ENCODE measurements around the gene PRKCZ. TPM values are rescaled to one million over a fixed set of nuclear protein-coding genes. Genes with fewer than 3 reads are reported as not detected.

Gene PRKCZ
- total RNA-seq, 1 experiment from 2014 or later: 36.0 TPM

DNA sequence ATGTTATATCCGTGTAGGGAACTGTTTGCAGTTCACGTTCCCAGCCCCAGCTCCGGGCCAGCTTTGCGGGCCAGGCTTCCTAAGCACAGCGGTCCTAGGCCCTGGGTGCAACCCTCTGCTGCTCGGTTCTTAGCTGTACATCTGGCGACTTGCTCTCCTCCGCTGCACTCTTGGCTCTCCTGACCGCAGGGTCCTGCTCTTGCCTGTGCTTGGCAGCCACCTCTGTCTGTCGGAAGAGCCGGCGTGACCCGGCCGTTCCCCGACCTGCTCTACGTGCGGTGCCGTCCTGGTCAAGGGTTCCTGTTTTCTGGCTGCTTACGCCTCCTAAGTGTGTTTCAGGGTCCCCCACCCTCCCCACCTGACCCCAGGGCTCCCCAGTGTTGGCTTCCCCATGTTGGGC, 107.6 kb downstream of the PRKCZ start:
- DNase-seq: no peak
- intact Hi-C loops (cut with micrococcal nuclease; ENCODE audit: unreplicated experiment): no loop called here
- H3K36me3 ChIP-seq (ENCODE audit: low read depth): no peaks in the 10 kb centered on the region

DNA sequence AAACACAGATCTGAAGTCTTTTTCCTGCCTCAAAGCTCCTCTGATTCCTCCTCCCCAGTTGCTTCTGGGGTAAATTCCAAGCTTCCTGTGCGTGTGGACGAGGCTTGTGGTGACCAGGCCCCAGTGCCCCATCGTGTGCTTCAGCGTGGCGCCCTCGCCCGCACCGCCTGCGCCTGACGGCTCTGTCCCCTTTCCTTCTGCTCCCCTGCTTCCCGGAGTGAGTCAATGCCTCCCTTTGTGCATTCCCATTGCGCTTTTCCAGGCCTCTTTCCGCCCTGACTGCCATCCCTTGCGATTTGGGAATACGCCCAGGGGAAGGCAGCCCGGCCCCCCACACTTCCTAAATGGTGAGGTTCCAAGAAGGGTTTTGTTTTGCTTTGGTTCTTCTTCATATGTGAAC, 108.1 kb downstream of the PRKCZ start:
- Histone ChIP-seq H3K4me1 (replicated peaks; ENCODE audit: insufficient read depth) (no peaks in the 10 kb centered on the region), H3K27me3 (ENCODE audit: insufficient read depth, low read depth) (no peaks in the 10 kb centered on the region), H3K79me2 (ENCODE audit: low read depth) (no peaks in the 10 kb centered on the region), H2AFZ (no peak overlapping the region), H3K9me2 (ENCODE audit: insufficient read depth) (no peaks in the 10 kb centered on the region), H3K9me3 (ENCODE audit: insufficient read depth, low read depth) (no peaks in the 10 kb centered on the region), H3K4me3 (no peak overlapping the region), H3K27ac (no peak overlapping the region), H4K20me1 (ENCODE audit: insufficient read depth) (no peaks in the 10 kb centered on the region), H3K36me3 (ENCODE audit: low read depth) (no peaks in the 10 kb centered on the region), H3F3A (ENCODE audit: insufficient read depth, low read depth) (no peaks in the 10 kb centered on the region), H3K4me2 (no peak overlapping the region)
- TF ChIP-seq, protein P1, sequence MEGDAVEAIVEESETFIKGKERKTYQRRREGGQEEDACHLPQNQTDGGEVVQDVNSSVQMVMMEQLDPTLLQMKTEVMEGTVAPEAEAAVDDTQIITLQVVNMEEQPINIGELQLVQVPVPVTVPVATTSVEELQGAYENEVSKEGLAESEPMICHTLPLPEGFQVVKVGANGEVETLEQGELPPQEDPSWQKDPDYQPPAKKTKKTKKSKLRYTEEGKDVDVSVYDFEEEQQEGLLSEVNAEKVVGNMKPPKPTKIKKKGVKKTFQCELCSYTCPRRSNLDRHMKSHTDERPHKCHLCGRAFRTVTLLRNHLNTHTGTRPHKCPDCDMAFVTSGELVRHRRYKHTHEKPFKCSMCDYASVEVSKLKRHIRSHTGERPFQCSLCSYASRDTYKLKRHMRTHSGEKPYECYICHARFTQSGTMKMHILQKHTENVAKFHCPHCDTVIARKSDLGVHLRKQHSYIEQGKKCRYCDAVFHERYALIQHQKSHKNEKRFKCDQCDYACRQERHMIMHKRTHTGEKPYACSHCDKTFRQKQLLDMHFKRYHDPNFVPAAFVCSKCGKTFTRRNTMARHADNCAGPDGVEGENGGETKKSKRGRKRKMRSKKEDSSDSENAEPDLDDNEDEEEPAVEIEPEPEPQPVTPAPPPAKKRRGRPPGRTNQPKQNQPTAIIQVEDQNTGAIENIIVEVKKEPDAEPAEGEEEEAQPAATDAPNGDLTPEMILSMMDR (conservative IDR thresholded peaks at IDR 0.05): no peak
- TF ChIP-seq EZH2 (IDR thresholded peaks at IDR 0.05; ENCODE audit: low read depth): no peak
- intact Hi-C loops (cut with micrococcal nuclease; ENCODE audit: unreplicated experiment): no loop called here
- BruUV-seq (replicated peaks): no TSS peak
- POLR2A ChIA-PET (ENCODE audit: unreplicated experiment): no interaction called here
- CTCF ChIA-PET: interaction anchor here (0.6 kb wide), 1 partner anchor 72 kb away, joined by 4 read pairs; no protein-coding TSS in a partner anchor
- DNase-seq: no peak

More for the DNA sequence above, 107.6 kb downstream of the PRKCZ start:
- no peaks in the 10 kb centered on the region for H3K4me1 ChIP-seq (replicated peaks; ENCODE audit: insufficient read depth)
- no peaks in the 10 kb centered on the region for H3F3A ChIP-seq (ENCODE audit: insufficient read depth, low read depth)
- H3K27me3 ChIP-seq (ENCODE audit: insufficient read depth, low read depth): no peaks in the 10 kb centered on the region
- no peak overlapping the region for H2AFZ ChIP-seq
- TF ChIP-seq EZH2 (IDR thresholded peaks at IDR 0.05; ENCODE audit: low read depth): no peak
- TF ChIP-seq, protein P1 (conservative IDR thresholded peaks at IDR 0.05): no peak
- ChIA-PET POLR2A (ENCODE audit: unreplicated experiment) (no interaction called here), CTCF (interaction anchor here (0.6 kb wide), 1 partner anchor 73 kb away, joined by 4 read pairs; no protein-coding TSS in a partner anchor)
- no peaks in the 10 kb centered on the region for H3K9me2 ChIP-seq (ENCODE audit: insufficient read depth)
- no TSS peak for BruUV-seq (replicated peaks)
- H3K4me2 ChIP-seq: no peak overlapping the region
- no peaks in the 10 kb centered on the region for H4K20me1 ChIP-seq (ENCODE audit: insufficient read depth)
- no peaks in the 10 kb centered on the region for H3K9me3 ChIP-seq (ENCODE audit: insufficient read depth, low read depth)
- no peaks in the 10 kb centered on the region for H3K79me2 ChIP-seq (ENCODE audit: low read depth)
- H3K27ac ChIP-seq: no peak overlapping the region
- H3K4me3 ChIP-seq: no peak overlapping the region

DNA sequence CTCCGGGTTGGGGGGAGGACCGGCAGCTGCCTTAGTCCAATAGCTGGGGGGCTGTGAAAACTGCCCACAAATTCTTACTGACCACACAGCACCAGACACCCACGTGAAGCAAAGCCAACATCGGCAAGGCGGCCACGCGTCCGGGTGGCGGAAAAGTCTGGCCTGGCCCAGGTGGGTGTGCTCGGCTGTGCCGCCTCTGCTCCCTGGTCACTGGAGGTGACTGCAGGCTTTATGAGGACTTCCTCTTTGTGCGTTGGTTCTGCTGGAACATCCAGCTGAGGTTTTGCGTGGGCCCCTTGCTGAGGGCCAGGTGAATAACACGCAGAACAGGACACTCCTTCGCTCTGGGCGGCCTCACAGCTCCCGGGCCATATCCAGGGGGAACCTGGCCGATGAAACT, 108.9 kb downstream of the PRKCZ start:
- POLR2A ChIA-PET (ENCODE audit: unreplicated experiment): no interaction called here
- Histone ChIP-seq H3K36me3 (ENCODE audit: low read depth) (no peaks in the 10 kb centered on the region), H3K27me3 (ENCODE audit: insufficient read depth, low read depth) (no peaks in the 10 kb centered on the region), H3K4me2 (no peak overlapping the region), H3K79me2 (ENCODE audit: low read depth) (no peaks in the 10 kb centered on the region), H3K27ac (no peak overlapping the region), H3K9me3 (ENCODE audit: insufficient read depth, low read depth) (no peaks in the 10 kb centered on the region), H4K20me1 (ENCODE audit: insufficient read depth) (no peaks in the 10 kb centered on the region), H2AFZ (no peak overlapping the region), H3K4me3 (no peak overlapping the region), H3K4me1 (replicated peaks; ENCODE audit: insufficient read depth) (no peaks in the 10 kb centered on the region), H3F3A (ENCODE audit: insufficient read depth, low read depth) (no peaks in the 10 kb centered on the region), H3K9me2 (ENCODE audit: insufficient read depth) (no peaks in the 10 kb centered on the region)
- intact Hi-C loops (cut with micrococcal nuclease; ENCODE audit: unreplicated experiment): no loop called here
- no peak for DNase-seq
- BruUV-seq (replicated peaks): no TSS peak
- CTCF ChIA-PET: no interaction called here
- TF ChIP-seq, protein P1 (conservative IDR thresholded peaks at IDR 0.05): no peak
- no peak for TF ChIP-seq EZH2 (IDR thresholded peaks at IDR 0.05; ENCODE audit: low read depth)

Measured in PC-9 (cell line).